Ovary (tissue), 9 donors: Measurements from ENCODE around the gene ST7. TPM values are rescaled to one million over a fixed set of nuclear protein-coding genes. Genes with fewer than 3 reads are reported as not detected.

Experiments
- DNase-seq, 5 donors: peaks; one replicate each; pipeline ENCODE4 v3.0.0-alpha.2; 2019 to 2020
- H3K27ac ChIP-seq, 2 donors: fragments of 200-600 bp; one replicate each; pipeline versions ENCODE4 v1.5.1 to v1.8.0; 2019 to 2022
- H3K27me3 ChIP-seq: fragments of 200-600 bp; one replicate; pipeline ENCODE4 v1.8.0; 2022
- H3K36me3 ChIP-seq: fragments of 200-600 bp; sonication (generic); one replicate; pipeline ENCODE4 v1.5.1; 2019
- H3K4me1 ChIP-seq: one replicate; pipeline ENCODE4 v1.8.1; 2013; ENCODE audit warnings: mild to moderate bottlenecking, moderate library complexity; ENCODE audit not compliant: insufficient read depth
- H3K4me3 ChIP-seq: fragments of 200-600 bp; sonication (generic); one replicate; pipeline ENCODE4 v1.5.1; 2017
- H3K9me3 ChIP-seq, 2 donors: fragments of 200-600 bp in 1 of 2; sonication (generic) in 1 of 2; one replicate each; pipeline versions ENCODE4 v1.5.1 to v1.8.1; 2013 to 2019; ENCODE audit warnings: mild to moderate bottlenecking in 1 of 2, moderate library complexity in 1 of 2
- EP300 ChIP-seq: sonication (generic); formaldehyde crosslinking; IDR thresholded peaks from one replicate; pipeline ENCODE4 v1.6.1; 2017; ENCODE audit warnings: antibody characterized with exemption
- POLR2A ChIP-seq: fragments of 450-650 bp; IDR thresholded peaks from one replicate; pipeline ENCODE4 v1.6.1; 2017; ENCODE audit warnings: antibody characterized with exemption, mild to moderate bottlenecking, moderate library complexity
- WGBS, 3 donors: extraction: QIAGEN DNeasy Blood & Tissue Kit in 1 of 3; methylation state at CpG; one replicate each; pipeline versions ENCODE4 v1.1.5 to v1.1.7; 2013 to 2017; 5-methylcytosine and 5-hydroxymethylcytosine counted together
- intact Hi-C, 4 donors: fragments of 100-400 bp; cut with DNase I; formaldehyde crosslinking; loops; one replicate each; pipeline versions ENCODE4 v1.11.0 to v1.15.1; 2022 to 2023
- polyA plus RNA-seq, 2 donors: library from polyadenylated mRNA; stranded (reverse); fragments of 200-250 nt in 1 of 2; fragments of 350-450 nt in 1 of 2; fragmentation: Illumina TruSeq in 1 of 2; extraction: RNeasy Lipid Tissue Mini Kit (QIAGEN cat#74804) in 1 of 2; gene quantifications; one replicate each; pipeline ENCODE4 v1.2.3, GENCODE V29; 2013 to 2014
- total RNA-seq, 7 donors: library from RNA; depleted of rRNA in 2 of 7; stranded (reverse); fragments of >200 nt in 2 of 7; fragmentation: NEBNext Ultra II Directional in 3 of 7; extraction: Animal tissue kit (Norgen Biotek cat#: 25700) in 3 of 7; gene quantifications; one replicate each; pipeline versions ENCODE4 v1.1.0 to v1.2.4, GENCODE V29; 2016 to 2023
- TF ChIP-seq, protein P1 (sequence below), 3 donors: fragments of 450-650 bp in 2 of 3; fragments of 200-600 bp in 1 of 3; IDR thresholded peaks; one replicate each; pipeline versions ENCODE4 v1.5.1 to v1.8.0; 2016 to 2022; ENCODE audit warnings: antibody characterized with exemption in 3 of 3, mild to moderate bottlenecking in 1 of 3
- donor health status: DM: no; HTN: no; CAD: no; lungs with moderate emphysema.
- donor health status: DM: no; HTN: no; CAD: no.
- donor health status: Bipolar disorder and iron deficiency.
- donor health status: DM: yes; HTN: yes; CAD: no.
- donor health status: DM: no; HTN: no; CAD: no.
- donor health status: DM: yes; HTN: yes; CAD: no.

Gene ST7
- total and polyA plus RNA-seq, 9 donors = 14.1 to 37.7 (median 18.8) TPM

DNA sequence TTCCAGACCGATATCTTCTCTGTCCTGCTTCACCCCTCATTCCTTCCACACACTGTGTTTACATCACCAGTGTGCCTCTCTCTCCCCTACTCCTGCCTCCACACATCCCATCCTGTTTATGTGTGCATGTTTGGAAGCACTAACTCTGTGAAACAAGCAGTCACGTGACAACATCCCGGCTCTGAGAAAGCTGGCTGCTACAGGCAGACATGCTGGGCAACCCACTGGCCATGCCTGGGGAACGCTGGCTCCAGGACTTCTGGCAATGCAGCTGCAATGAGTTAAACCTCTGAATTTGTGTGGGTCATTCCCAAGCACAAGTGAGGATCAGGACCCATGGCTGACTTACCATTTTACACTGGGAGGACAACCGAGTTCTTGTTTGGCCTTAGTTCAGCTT, 295.5 kb downstream of the ST7 start:
- WGBS, 3 donors = 40 to 48% (median 46%) methylated on average over 5 of the region's 5 CpGs
- Histone ChIP-seq H3K27ac (no peak overlapping the region), H3K27me3 (no peaks in the 10 kb centered on the region), H3K4me1 (no peaks in the 10 kb centered on the region), H3K36me3 (no peaks in the 10 kb centered on the region), H3K4me3 (no peak overlapping the region), H3K9me3 (no peaks in the 10 kb centered on the region)
- intact Hi-C loops = no loop called here
- TF ChIP-seq POLR2A (no peak), EP300 (no peak)
- TF ChIP-seq, protein P1, sequence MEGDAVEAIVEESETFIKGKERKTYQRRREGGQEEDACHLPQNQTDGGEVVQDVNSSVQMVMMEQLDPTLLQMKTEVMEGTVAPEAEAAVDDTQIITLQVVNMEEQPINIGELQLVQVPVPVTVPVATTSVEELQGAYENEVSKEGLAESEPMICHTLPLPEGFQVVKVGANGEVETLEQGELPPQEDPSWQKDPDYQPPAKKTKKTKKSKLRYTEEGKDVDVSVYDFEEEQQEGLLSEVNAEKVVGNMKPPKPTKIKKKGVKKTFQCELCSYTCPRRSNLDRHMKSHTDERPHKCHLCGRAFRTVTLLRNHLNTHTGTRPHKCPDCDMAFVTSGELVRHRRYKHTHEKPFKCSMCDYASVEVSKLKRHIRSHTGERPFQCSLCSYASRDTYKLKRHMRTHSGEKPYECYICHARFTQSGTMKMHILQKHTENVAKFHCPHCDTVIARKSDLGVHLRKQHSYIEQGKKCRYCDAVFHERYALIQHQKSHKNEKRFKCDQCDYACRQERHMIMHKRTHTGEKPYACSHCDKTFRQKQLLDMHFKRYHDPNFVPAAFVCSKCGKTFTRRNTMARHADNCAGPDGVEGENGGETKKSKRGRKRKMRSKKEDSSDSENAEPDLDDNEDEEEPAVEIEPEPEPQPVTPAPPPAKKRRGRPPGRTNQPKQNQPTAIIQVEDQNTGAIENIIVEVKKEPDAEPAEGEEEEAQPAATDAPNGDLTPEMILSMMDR (IDR thresholded peaks at IDR 0.05) = no peak
- no peak for DNase-seq

DNA sequence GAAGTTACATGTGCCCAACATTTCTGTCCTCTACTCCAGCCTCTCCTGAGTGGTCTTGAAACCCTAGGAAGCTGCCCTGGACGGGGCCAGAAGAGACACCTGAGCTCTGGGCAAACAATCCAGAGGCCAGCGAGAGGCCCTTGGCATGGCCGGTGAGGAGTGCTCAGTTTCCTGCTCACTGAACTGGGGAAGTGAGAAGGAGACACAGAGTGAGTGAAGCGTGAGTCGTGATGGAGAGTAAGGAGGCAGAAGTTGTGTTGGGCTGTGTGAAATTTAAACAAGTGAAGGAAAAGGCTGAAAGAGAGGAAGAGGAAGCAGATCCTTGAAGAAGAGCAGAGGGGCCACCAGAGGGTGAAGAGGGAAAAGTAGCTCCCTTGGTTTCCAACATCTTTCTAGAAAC, 296.4 kb downstream of the ST7 start:
- no peaks in the 10 kb centered on the region for H3K36me3 ChIP-seq
- no peaks in the 10 kb centered on the region for H3K4me1 ChIP-seq
- no peak overlapping the region for H3K27ac ChIP-seq
- WGBS, 3 donors = 89 to 93% (median 90%) methylated on average over 5 of the region's 5 CpGs
- intact Hi-C loops = no loop called here
- H3K27me3 ChIP-seq = no peaks in the 10 kb centered on the region
- TF ChIP-seq POLR2A = no peak
- TF ChIP-seq, protein P1 (IDR thresholded peaks at IDR 0.05) = no peak
- no peak for TF ChIP-seq EP300
- H3K4me3 ChIP-seq = no peak overlapping the region
- no peaks in the 10 kb centered on the region for H3K9me3 ChIP-seq
- DNase-seq = no peak

DNA sequence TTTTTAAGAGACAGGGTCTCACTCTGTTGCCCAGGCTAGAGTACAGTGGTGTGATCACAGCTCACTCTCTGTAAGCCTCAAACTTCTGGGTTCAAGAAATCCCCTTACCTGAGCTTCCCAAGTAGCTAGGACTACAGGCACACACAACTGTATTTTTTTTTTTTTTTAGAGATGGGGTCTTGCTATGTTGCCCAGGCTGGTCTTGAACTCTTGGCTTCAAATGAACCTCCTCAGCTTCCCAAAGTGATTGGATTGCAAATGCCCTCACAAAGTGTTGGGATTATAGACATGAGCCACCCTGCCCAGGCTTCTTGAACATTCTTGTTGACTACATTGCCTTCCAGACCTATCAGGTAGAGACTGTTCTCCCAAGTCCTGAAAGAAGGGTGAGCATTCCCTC, 296.9 kb downstream of the ST7 start:
- no peak overlapping the region for H3K27ac ChIP-seq
- intact Hi-C loops = no loop called here
- H3K9me3 ChIP-seq = no peaks in the 10 kb centered on the region

DNA sequence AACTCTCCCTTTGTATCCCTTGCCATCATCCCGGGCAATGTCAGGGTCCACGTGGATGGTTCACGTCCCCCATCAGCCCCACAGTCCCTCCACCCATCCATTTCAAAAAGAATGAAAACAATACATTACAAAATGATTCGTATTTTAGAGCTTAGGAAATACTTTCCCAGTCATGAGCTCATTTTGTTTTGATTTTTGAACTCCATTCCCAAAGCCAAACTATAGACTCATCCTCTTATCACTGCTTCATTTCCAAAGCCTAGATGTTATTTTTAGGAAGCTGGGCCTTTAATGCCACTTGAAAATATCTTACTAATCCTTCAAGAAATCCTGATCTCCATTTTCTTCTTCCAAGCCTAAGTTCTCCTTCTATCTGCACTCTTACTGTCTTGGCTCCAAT, 297.5 kb downstream of the ST7 start:
- no peak overlapping the region for H3K27ac ChIP-seq
- 16 to 22% (median 20%) methylated on average over 4 of the region's 4 CpGs for WGBS, 3 donors
- TF ChIP-seq POLR2A (no peak), EP300 (no peak)
- TF ChIP-seq, protein P1 (IDR thresholded peaks at IDR 0.05) = no peak
- no peak overlapping the region for H3K4me3 ChIP-seq
- intact Hi-C loops = no loop called here
- no peaks in the 10 kb centered on the region for H3K4me1 ChIP-seq
- DNase-seq = no peak
- H3K36me3 ChIP-seq = no peaks in the 10 kb centered on the region
- H3K9me3 ChIP-seq = no peaks in the 10 kb centered on the region
- H3K27me3 ChIP-seq = no peaks in the 10 kb centered on the region

More for the DNA sequence above, 296.9 kb downstream of the ST7 start:
- no peaks in the 10 kb centered on the region for H3K36me3 ChIP-seq
- no peak for DNase-seq
- no peak overlapping the region for H3K4me3 ChIP-seq
- TF ChIP-seq, protein P1 (IDR thresholded peaks at IDR 0.05) = no peak
- TF ChIP-seq POLR2A (no peak), EP300 (no peak)
- H3K4me1 ChIP-seq = no peaks in the 10 kb centered on the region
- H3K27me3 ChIP-seq = no peaks in the 10 kb centered on the region

DNA sequence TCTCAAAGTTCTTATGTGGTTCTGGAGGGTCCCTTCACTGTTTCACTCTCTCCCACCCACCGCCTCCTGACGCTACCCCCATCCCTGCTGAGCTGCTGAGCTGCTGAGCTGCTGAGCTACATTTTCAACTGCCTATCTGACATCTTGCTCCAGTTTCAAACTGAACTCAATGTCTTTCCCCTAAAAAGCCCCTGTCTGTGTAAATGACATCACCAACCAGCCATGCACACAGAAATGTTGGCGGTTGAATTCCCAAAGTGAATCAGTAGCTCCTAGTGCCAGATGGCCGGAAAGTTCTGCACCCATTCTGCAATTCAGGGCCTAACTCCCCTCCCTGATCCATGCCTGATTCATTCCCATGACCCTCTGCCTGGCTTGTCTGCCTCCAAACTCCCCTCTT, 298.4 kb downstream of the ST7 start:
- H3K4me3 ChIP-seq = no peak overlapping the region
- no peaks in the 10 kb centered on the region for H3K36me3 ChIP-seq
- H3K4me1 ChIP-seq = no peaks in the 10 kb centered on the region
- no peaks in the 10 kb centered on the region for H3K9me3 ChIP-seq
- intact Hi-C loops = no loop called here
- no peak for TF ChIP-seq POLR2A
- TF ChIP-seq, protein P1 (IDR thresholded peaks at IDR 0.05) = no peak
- no peak for TF ChIP-seq EP300
- H3K27me3 ChIP-seq = no peaks in the 10 kb centered on the region
- DNase-seq = no peak
- no peak overlapping the region for H3K27ac ChIP-seq
- WGBS, 3 donors = 86 to 92% (median 87%) methylated on average over 4 of the region's 4 CpGs
